ENCODE results near the gene CPEB1.
"Not testable (repeated sequence)": the region's sequence is repeated elsewhere in the genome, so short reads cannot be mapped to it uniquely, and the experiment has no call there.

Gene CPEB1

DNA sequence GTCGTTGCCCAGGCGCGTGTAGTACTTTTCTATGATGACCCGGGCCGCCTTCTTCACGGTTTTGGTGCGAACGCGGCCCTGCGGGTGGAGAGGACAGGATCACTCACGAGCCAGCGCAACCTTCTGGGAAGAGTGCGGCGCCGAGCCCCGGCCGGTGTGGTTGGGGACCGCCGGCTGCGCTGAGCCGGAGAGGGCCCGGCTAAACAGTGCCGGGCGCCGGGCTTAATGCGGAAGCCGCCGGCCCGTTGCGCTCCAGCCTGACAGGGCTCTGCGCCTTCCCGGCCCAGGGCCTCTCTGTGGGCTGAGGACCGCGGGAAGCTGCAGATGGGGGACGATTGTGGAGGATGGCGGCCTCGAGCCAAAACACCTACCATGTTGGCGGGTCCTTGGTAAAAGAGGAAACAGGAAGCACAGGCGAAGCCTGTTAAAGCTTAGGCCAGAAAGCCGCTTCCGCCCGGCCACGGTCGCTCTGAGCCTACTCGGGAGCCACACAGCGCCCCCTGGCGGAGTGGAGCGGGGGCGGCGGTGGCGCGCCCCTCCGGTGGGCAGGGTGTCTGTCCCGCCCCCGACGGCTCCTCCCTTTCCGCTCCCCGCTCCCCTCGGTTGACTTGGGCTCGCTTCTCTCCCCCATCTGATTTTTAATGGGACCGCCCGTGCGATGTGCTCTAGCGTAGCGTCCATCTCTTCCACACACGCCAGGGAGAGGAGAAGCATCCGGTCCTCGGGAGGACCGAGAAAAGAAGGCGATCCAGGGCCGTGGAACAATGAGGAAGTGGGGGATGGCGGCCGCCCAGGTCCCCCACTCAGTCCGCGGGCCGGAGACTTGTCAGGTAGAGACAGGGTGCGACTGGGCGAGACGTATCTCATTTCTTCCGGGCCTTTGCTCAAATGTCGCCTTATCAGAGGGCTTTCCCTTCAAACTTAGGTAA lies 106.8 kb downstream of the CPEB1 start, which contains the start of gene RPS17:
Gene RPS17 (minus strand): TSS at position 403 of the 929 bp plus-strand sequence. CDS start 29 bp downstream, at position 374.
- DNase-seq: peak; percentile 100

- no peak for DNase-seq
Observed at GRCh38 chr15:82539691-82540054, 107.5 kb downstream of the CPEB1 start.

GRCh38 chr15:82538961-82539690 lies 108.0 kb downstream of the CPEB1 start:
- DNase-seq: peak; percentile 68

DNA sequence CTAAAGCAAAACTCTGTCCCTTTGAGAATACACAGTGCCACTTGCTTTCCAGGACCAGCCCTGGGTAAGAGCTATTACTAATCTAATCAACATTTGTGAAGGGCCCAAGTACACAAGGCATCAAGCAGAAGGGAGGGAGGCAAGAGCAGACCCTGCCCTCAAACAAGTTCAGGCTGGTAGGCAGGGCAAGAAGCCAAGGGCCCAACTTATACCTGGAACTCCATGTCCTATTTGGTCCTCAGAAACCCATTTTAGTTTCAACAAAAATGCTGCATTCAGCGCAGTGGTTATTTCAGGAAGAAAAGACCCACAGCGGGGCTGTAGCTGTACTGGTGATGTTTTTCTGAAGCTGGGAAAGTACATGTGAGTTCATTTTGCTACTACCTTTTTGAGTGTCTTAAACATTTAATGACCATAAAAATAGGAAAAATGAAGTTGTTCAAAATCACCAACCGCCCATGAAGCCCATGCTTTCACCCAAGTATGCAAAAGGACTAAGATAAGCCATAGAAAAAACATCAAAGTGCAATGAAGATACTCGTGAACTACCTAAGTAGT lies 109.7 kb downstream of the CPEB1 start:
- DNase-seq: no peak

DNA sequence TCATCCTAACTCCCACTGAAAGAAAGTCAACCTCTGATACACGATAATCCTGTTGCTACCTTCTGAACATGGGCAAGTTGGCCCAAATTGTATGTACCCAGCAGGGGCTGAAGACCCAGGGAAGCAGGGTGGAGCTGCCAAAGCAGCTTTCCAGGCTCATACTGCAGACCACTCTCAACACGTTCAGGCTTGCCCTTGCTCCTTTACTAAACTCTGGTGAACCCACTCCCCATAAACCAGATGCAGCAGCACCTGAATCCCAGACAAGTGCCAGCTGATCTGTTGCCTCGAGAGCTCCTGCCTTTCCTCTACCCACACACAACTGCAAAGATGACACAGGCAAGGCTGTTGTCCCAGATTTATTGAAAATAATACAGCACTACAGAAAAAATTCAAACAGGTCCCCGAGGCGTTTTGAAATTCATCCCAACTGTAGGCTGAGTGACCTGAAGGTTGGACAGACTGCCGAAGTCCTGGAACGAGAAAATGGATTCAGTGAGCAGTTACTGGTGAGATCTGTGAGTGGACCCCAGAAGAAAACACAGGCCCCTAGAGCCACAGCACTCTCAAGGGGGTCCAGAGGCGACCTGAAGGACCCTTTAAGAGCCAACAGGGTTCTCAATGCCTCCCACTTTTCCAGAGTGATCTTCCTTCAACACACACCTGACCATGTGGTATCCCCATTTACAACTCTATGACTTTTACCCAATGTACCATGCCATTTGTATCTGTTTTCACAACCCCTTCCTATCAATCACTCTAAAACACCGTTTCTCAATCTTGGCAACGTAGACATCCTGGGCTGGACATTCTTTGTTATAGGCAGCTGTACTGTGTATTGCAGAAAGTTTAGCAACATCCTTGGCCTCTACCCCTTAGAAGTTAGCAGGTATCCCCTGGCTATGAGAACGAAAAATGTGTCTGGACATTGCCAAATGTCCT lies 110.5 kb downstream of the CPEB1 start:
- DNase-seq: no peak

DNA sequence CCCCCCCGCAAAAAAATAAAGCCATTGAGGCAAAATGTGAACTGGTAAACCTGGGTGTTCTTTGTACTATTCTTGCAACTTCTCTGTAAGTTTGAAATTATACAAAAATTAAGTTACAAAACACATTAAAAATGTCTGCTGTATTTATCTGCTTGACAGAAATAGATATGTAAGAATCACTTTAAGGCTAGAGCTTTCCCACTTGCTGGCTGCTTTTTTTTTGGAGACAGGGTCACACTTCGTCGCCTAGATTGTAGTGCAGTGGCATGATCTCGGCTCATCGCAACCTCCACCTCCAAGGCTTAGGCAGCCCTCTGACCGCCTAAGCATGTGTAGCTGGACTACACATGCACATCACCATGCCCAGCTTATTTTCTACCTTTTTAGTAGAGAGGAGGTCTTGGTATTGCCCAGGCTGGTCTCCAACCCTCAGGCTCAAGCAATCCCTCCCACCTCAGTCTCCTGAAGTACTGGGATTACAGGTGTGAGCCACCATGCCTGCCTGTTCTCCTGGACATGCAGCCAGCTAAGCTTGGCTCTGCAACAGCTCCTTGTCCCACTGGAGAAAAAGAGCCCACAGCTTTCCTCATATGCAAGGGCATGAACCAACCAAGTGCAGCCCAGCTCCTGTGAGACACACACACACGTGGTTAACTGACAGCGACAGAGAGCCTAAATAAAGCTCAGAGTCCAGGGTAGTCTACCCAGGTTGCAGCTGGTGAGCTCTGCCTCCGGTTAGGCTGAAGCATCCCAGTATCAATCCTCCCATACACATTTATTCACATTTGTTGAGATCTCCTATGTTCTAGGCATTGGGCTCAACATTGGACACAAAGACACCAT lies 111.4 kb downstream of the CPEB1 start:
- DNase-seq: peak; percentile 70

- peak; percentile 60 for DNase-seq
Observed at GRCh38 chr15:82535151-82535550, 112.0 kb downstream of the CPEB1 start.

- DNase-seq: not testable (repeated sequence)
Observed at GRCh38 chr15:82534457-82534861, 112.7 kb downstream of the CPEB1 start.

DNA sequence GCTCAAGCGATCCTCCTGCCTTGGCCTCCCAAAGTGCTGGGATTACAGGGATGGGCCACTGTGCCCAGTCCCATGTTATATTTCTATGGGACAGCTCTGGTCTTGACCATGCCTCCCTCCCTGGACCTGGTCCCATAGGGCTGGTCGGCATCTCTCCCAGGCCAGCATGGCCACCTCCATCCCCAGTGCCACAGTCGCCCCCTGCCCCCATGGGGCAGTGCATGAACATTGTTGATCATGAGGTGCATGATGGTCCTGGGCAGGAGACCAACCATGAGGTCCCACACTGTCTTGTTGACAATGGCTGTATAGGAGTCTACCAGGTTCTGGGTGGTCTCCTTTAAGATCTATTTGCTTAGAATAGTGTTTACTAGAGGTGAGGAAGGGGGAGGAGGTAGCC lies 113.4 kb downstream of the CPEB1 start:
- no peak for DNase-seq

DNA sequence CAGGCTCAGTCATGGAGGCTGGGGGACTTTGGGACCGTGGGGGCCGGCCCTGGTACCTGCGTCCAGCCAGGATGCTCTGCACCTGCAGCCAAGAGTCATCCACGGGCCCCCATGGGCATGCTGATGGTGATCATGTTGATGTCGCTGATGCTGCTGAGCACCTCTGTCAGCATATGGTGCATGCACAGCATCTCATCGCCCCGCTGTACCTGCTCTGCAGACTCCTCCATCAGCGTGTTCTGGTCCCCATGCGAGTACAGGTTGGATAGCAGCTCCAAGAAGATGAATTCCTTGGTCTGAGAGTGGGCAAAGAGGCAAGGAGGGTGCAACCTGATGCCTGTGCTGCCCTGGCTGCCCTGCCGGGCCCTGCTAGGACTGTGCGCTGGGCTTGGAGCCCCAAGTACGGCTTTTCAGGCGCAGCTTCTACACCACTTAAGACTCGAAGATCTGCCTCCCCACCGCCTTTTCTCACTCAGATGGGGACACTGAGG lies 114.1 kb downstream of the CPEB1 start:
- no peak for DNase-seq

GRCh38 chr15:82532383-82532990 lies 114.7 kb downstream of the CPEB1 start:
- DNase-seq: no peak

DNA sequence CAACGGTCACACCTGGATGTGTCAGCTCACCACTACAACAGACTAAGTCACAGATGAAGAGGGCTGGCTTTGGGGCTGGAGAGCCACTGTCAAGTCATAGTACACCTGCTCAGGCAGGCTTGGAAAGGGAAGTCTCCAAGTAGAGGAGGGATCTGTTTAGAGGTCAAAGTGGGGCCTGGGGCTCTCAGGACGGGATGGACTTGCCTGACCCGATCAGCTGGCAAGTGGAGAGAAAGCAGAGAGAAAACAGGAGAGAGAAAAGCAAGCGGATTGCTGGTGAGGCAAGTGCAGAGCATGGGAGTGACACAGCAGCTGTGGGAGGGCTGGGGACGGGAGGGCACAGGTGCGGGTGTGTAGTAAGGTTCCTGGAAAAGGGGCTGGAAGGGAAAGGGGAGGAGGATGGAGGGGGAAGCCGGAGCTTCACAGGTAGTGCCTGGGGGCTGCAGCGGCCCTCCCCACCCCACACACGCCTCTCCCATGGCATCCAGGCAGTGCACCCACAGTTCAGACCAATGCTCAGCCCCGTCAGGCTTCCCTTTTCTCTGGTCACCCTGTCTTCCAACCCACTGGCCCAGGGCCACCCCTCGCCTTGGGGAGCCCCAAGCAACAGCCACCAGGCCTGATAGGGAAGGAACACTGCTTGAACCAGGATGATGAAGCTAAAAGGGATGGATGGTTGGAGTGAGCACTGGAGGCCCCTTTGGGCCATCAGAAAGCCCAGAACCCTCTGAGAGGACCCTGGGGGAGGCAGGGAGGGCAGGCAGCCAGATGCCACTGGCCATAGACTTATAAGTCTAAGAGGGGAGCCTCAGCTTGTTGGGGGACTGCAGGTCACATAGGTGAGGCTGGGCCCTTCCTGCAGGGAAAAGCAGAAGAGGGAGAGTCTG lies 115.4 kb downstream of the CPEB1 start:
- DNase-seq: no peak

DNA sequence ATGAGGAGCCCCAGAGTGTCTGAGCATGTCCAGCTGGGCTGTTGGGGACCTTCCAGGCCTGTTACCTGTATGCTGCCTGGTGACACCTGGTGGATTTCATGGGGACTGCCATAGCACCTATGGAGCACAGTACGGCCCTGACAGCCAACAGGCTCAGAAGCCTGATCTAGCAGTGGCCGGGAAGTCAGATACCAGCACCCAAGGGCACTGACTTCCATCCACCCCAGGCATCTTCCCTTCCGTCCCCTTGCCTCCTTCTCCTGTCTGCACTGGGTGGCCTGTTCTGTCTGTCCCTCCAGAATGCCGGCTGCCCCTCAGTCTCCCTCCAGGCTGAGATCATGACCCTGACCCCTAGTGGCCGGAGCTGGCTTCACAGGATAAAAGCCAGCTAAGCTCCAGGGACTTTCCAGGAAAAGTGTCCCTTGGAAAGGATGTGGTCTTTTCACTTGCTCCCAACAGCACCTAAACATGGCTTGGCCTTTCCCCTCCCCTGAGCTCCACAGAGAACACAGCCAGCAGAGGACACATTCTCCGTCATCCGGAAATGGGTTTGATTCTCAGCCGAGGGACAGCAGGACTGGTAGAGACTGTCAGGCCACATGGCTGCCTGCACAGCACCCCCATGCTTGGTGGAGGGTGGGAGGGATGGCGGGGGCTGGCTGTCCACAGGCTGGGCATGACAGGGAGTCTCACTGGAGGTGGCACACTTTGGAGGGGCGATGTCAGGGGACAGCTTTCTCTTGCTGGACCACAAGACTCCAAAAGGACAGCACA lies 116.4 kb downstream of the CPEB1 start:
- DNase-seq: peak; percentile 89

DNA sequence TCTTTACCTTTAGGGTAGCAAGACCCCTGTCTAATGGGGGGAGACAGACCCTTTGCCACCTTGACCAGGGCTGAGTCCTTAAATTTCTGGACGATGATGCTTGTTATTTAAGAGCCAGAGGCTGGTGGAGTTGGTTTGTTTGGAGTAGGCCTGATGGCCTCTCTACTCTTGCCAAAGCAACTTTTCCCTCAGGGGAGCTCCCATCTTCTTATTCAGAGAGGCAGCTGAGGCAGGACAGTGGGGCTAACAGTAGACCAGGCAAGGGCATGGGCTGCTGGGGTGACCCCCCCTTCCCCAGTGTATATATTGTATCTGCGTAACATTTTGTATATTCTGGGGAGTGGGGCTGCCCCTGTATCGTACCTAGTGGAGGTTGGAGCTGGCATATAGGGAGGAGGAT lies 117.2 kb downstream of the CPEB1 start:
- no peak for DNase-seq

GRCh38 chr15:82513587-82513986 lies 133.6 kb downstream of the CPEB1 start:
- not testable (repeated sequence) for DNase-seq

GRCh38 chr15:82507693-82508092 lies 139.5 kb downstream of the CPEB1 start:
- not testable (repeated sequence) for DNase-seq

GRCh38 chr15:82507087-82507486 lies 140.1 kb downstream of the CPEB1 start:
- DNase-seq: not testable (repeated sequence)

DNA sequence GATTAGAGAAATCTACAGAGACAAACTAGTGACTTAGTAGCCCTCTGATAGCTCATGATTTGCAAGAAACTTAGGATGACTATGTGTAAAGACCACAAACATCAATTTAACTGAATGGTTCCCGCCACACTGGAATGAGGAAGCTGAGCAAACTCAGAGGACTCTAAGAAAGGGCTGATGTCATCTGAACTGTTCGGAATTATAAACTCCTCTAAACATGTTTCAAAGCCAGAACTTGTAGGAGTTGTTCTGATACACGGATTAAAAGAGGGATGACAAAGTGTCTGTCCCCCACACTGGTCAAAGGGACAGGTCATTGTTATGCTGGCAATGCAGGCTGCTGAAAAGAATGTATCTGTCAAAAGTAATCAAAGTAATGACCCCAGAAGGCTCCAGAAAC lies 141.3 kb downstream of the CPEB1 start:
- not testable (repeated sequence) for DNase-seq

DNA sequence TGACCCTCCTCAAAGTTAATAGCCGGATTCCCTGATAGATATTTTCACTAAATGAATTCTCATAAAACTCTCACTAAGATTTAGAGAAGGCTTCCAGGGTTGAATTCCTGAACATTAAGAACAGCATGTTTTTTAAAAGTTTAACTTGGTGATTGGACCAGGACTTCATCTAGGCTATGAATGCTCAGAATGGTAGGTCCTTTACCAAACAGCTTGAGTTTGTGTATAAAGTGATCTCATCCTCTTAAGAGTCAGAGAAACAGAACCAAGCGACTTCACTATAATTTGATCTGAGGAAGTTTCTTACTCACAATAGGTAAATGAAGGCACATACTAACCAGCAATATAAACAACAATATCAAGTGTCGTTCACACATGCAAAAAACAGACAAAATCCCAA lies 143.1 kb downstream of the CPEB1 start:
- not testable (repeated sequence) for DNase-seq
